Adrenal gland (tissue), 12 donors: Measurements from ENCODE around the gene COL9A3. TPM values are rescaled to one million over a fixed set of nuclear protein-coding genes. Genes with fewer than 3 reads are reported as not detected.

Source experiments
- DNase-seq, 7 donors: peaks; one replicate each; pipeline ENCODE4 v3.0.0-alpha.2; 2019 to 2020
- H3K27ac ChIP-seq, 5 donors: fragments of 200-600 bp; sonication (generic) in 4 of 5; 1 replicate in 3 of 5; 2 replicates in 2 of 5; pipeline versions ENCODE4 v1.5.1 to v1.8.0; 2016 to 2020; ENCODE audit warnings: mild to moderate bottlenecking in 1 of 5
- H3K27me3 ChIP-seq: fragments of 200-600 bp; 2 replicates; pipeline ENCODE4 v1.8.0; 2021
- H3K36me3 ChIP-seq, 2 donors: fragments of 200-600 bp; replicated peaks in 1 of 2; 1 replicate in 1 of 2; 2 replicates in 1 of 2; pipeline versions ENCODE4 v1.5.1 to v1.8.0; 2018 to 2022
- H3K4me1 ChIP-seq, 2 donors: fragments of 200-600 bp; replicated peaks in 1 of 2; 1 replicate in 1 of 2; 2 replicates in 1 of 2; pipeline versions ENCODE4 v1.5.1 to v1.8.0; 2018 to 2021
- H3K4me3 ChIP-seq, 4 donors: fragments of 200-600 bp; sonication (generic) in 3 of 4; one replicate each; pipeline ENCODE4 v1.5.1; 2016 to 2018
- H3K9me3 ChIP-seq, 3 donors: fragments of 200-600 bp; sonication (generic) in 1 of 3; replicated peaks in 1 of 3; 1 replicate in 2 of 3; 2 replicates in 1 of 3; pipeline versions ENCODE4 v1.5.1 to v1.8.0; 2016 to 2021
- POLR2A ChIP-seq, 2 donors: fragments of 450-650 bp; IDR thresholded peaks; one replicate each; pipeline ENCODE4 v1.6.1; 2017; ENCODE audit warnings: antibody characterized with exemption in 2 of 2, mild to moderate bottlenecking in 2 of 2, moderate library complexity in 1 of 2
- WGBS, 4 donors: extraction: QIAGEN DNeasy Blood & Tissue Kit in 2 of 4; methylation state at CpG; one replicate each; pipeline versions ENCODE4 v1.1.5 to v1.1.7; 2013 to 2017; 5-methylcytosine and 5-hydroxymethylcytosine counted together
- intact Hi-C, 2 donors: fragments of 100-400 bp; cut with DNase I; formaldehyde crosslinking; loops; one replicate each; pipeline versions ENCODE4 v1.14.1 to v1.15.0; 2022 to 2023
- polyA plus RNA-seq, 3 donors: library from polyadenylated mRNA; stranded (reverse); fragments of 200-250 nt in 2 of 3; fragments of 350-450 nt in 1 of 3; fragmentation: Illumina TruSeq in 1 of 3; extraction: RNeasy Lipid Tissue Mini Kit (QIAGEN cat#74804) in 1 of 3; gene quantifications; one replicate each; pipeline ENCODE4 v1.2.3, GENCODE V29; 2013 to 2014
- total RNA-seq, 9 donors: library from RNA; depleted of rRNA in 4 of 9; stranded (reverse); fragments of >200 nt in 4 of 9; fragments of 120-200 nt in 1 of 9; fragmentation: NEBNext Ultra II Directional in 1 of 9; extraction: Animal tissue kit (Norgen Biotek cat#: 25700) in 1 of 9; gene quantifications; one replicate each; pipeline versions ENCODE4 v1.1.0 to v1.2.4, GENCODE V29; 2013 to 2023
- TF ChIP-seq, protein P1 (sequence below), 6 experiments: fragments of 450-650 bp in 4 of 6; fragments of 200-600 bp in 2 of 6; sonication (generic) in 1 of 6; IDR thresholded peaks; 1 replicate in 5 of 6; 2 replicates in 1 of 6; pipeline versions ENCODE4 v1.5.1 to v1.8.0; 2016 to 2021; ENCODE audit warnings: antibody characterized with exemption in 6 of 6, mild to moderate bottlenecking in 2 of 6, moderate library complexity in 1 of 6
- donor health status: healthy with polysubstance abuse.
- donor health status: Bipolar disorder and iron deficiency.
- donor health status: DM: yes; HTN: yes; CAD: no.
- donor health status: DM: no; HTN: no; CAD: no.
- donor health status: DM: no; HTN: no; CAD: no.
- donor health status: DM: yes; HTN: yes; CAD: no.

The COL9A3 gene
- total and polyA plus RNA-seq, 12 donors = 0.22 to 27.8 (median 1.4) TPM

DNA sequence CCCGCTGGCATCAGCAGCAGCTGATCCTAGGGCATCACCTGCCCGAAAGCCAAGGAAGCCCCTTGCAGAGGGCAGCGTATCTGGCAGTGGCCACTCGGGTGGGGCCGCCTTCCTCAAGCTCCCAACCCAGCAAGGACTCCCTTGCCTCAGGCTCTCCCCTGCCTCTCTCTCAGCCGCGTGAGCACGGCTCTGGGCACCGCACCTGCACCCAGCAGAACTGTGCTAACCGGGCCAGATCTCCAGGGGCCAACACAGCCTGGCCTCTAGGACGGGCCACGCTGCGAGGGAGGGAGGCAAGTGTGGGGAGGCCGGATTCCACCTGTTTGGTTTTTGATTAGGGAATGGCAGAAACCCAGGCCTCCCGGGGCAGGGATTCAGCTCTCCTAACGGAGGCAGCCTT, 32.4 kb upstream of the COL9A3 start:
- no peaks in the 10 kb centered on the region for H3K36me3 ChIP-seq
- no peaks in the 10 kb centered on the region for H3K9me3 ChIP-seq
- 85 to 90% (median 88%) methylated on average over 10 to 16 of the region's 16 CpGs for WGBS, 4 donors
- no peak for DNase-seq
- no peak overlapping the region for H3K4me3 ChIP-seq
- no peak overlapping the region for H3K27ac ChIP-seq
- intact Hi-C loops = no loop called here
- peaks cover 8% of the 10 kb centered on the region for H3K27me3 ChIP-seq
- TF ChIP-seq, protein P1, sequence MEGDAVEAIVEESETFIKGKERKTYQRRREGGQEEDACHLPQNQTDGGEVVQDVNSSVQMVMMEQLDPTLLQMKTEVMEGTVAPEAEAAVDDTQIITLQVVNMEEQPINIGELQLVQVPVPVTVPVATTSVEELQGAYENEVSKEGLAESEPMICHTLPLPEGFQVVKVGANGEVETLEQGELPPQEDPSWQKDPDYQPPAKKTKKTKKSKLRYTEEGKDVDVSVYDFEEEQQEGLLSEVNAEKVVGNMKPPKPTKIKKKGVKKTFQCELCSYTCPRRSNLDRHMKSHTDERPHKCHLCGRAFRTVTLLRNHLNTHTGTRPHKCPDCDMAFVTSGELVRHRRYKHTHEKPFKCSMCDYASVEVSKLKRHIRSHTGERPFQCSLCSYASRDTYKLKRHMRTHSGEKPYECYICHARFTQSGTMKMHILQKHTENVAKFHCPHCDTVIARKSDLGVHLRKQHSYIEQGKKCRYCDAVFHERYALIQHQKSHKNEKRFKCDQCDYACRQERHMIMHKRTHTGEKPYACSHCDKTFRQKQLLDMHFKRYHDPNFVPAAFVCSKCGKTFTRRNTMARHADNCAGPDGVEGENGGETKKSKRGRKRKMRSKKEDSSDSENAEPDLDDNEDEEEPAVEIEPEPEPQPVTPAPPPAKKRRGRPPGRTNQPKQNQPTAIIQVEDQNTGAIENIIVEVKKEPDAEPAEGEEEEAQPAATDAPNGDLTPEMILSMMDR (IDR thresholded peaks at IDR 0.05) = no peak
- no peak for TF ChIP-seq POLR2A (IDR thresholded peaks at IDR 0.05)
- no peaks in the 10 kb centered on the region for H3K4me1 ChIP-seq

DNA sequence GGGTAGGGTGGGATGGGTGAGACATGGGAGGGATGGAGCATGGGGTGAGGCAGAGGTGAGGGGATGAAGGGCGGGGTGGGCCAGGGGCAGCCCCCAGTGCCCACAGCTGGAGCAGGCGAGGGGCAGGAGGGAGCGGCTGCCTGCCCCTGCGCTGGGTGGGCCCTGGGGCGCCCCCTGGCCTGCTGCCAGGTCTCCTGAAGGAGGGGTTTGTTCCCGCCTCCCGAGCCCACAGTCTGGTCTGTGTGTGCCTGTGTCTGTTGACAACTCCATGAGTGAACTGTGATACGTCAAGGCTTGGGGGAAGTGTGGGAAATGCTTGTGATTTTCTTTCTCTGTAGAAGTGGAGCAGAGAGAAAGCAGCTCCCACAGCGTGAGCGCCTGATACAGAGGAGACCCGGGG, 31.5 kb upstream of the COL9A3 start:
- intact Hi-C loops = loop anchor here in 1 of 2 donors (5.0 kb wide), 1 partner anchor 113 kb away; no protein-coding TSS in a partner anchor
- no peak overlapping the region for H3K4me3 ChIP-seq
- H3K27ac ChIP-seq = no peak overlapping the region
- H3K9me3 ChIP-seq = no peaks in the 10 kb centered on the region
- no peaks in the 10 kb centered on the region for H3K36me3 ChIP-seq
- peaks cover 4% of the 10 kb centered on the region for H3K27me3 ChIP-seq
- TF ChIP-seq, protein P1 (IDR thresholded peaks at IDR 0.05) = no peak
- no peak for TF ChIP-seq POLR2A (IDR thresholded peaks at IDR 0.05)
- 64 to 70% (median 68%) methylated on average over 10 to 11 of the region's 11 CpGs for WGBS, 4 donors
- DNase-seq = no peak
- no peaks in the 10 kb centered on the region for H3K4me1 ChIP-seq

DNA sequence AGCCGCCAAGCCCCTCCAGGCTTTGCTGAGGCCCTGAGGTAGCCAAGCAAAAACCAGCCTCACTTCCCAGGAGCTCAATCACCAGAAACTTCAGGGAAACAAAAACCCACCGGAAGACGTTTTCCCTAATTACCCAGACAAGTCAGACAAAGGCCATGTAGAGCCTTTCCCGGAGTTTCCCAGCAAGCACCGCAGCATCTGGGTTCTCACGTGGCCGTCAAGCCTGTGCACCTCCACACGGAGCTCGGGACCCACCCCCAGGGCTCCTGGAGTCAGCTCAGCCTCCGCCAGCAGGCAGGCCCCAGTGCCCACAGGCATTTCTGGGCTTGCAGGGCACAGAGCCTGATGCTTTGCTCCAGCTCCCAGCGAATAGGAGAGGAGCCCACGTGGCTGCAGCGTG, 30.7 kb upstream of the COL9A3 start:
- Histone ChIP-seq H3K27ac (no peak overlapping the region), H3K27me3 (peaks cover 4% of the 10 kb centered on the region), H3K4me1 (no peaks in the 10 kb centered on the region), H3K36me3 (no peaks in the 10 kb centered on the region), H3K9me3 (no peaks in the 10 kb centered on the region), H3K4me3 (no peak overlapping the region)
- no peak for DNase-seq
- intact Hi-C loops = loop anchor here in 1 of 2 donors (5.0 kb wide), 1 partner anchor 114 kb away; no protein-coding TSS in a partner anchor
- WGBS, 4 donors = 71 to 82% (median 80%) methylated on average over 3 to 13 of the region's 13 CpGs
- TF ChIP-seq, protein P1 (IDR thresholded peaks at IDR 0.05) = no peak
- TF ChIP-seq POLR2A (IDR thresholded peaks at IDR 0.05) = no peak

- peaks cover 4% of the 10 kb centered on the region for H3K27me3 ChIP-seq
- no peaks in the 10 kb centered on the region for H3K9me3 ChIP-seq
- no peak for DNase-seq
- H3K36me3 ChIP-seq = no peaks in the 10 kb centered on the region
- TF ChIP-seq, protein P1 (IDR thresholded peaks at IDR 0.05) = no peak
- no peak for TF ChIP-seq POLR2A (IDR thresholded peaks at IDR 0.05)
- H3K27ac ChIP-seq = no peak overlapping the region
- 56 to 70% (median 65%) methylated on average over 7 of the region's 7 CpGs for WGBS, 4 donors
- no peaks in the 10 kb centered on the region for H3K4me1 ChIP-seq
- intact Hi-C loops = loop anchor here in 1 of 2 donors (5.0 kb wide), 1 partner anchor 115 kb away; no protein-coding TSS in a partner anchor
- H3K4me3 ChIP-seq = no peak overlapping the region
Observed at GRCh38 chr20:62787321-62787720, 29.5 kb upstream of the COL9A3 start.
